IPS DF 6.9 (cell line): ENCODE measurements around the gene WIZ.

Experiments used
- DNase-seq: peaks from one replicate; pipeline ENCODE4 v3.0.0-alpha.2; 2013; ENCODE audit warnings: low read depth, low spot score
- H3K27ac ChIP-seq: one replicate; pipeline ENCODE4 v1.5.1; 2013; ENCODE audit warnings: low read length, control low read depth
- H3K27me3 ChIP-seq: 2 replicates; pipeline ENCODE4 v1.6.1; 2013; ENCODE audit warnings: mild to moderate bottlenecking, low read length; ENCODE audit not compliant: control insufficient read depth, insufficient read depth
- H3K36me3 ChIP-seq: 2 replicates; pipeline ENCODE4 v1.6.1; 2013; ENCODE audit warnings: low read length; ENCODE audit not compliant: control insufficient read depth, insufficient read depth
- H3K4me1 ChIP-seq: 2 replicates; pipeline ENCODE4 v1.6.1; 2013; ENCODE audit warnings: low read length; ENCODE audit not compliant: control insufficient read depth, insufficient read depth
- H3K4me3 ChIP-seq: 2 replicates; pipeline ENCODE4 v1.5.1; 2013; ENCODE audit warnings: mild to moderate bottlenecking, low read length
- H3K9me3 ChIP-seq: 2 replicates; pipeline ENCODE4 v1.6.1; 2013; ENCODE audit warnings: low read length, inconsistent platforms; ENCODE audit not compliant: control insufficient read depth, insufficient read depth
- WGBS: extraction: QIAGEN DNeasy Blood & Tissue Kit; methylation state at CpG from one replicate; pipeline ENCODE4 v1.1.7; 2013; ENCODE audit warnings: mixed read lengths, missing lambda C conversion rate; ENCODE audit not compliant: insufficient read length, insufficient coverage; 5-methylcytosine and 5-hydroxymethylcytosine counted together

WIZ gene

GRCh38 chr19:15444505-15445226 is 5.1 kb downstream of the WIZ start:
- Histone ChIP-seq H3K27ac (no peak overlapping the region), H3K9me3 (no peaks in the 10 kb centered on the region), H3K27me3 (no peaks in the 10 kb centered on the region), H3K4me3 (no peak overlapping the region), H3K36me3 (no peaks in the 10 kb centered on the region), H3K4me1 (peaks cover 3% of the 10 kb centered on the region)
- no CpG with 5 or more reads among the region's 15 CpGs for WGBS
- no peak for DNase-seq

DNA sequence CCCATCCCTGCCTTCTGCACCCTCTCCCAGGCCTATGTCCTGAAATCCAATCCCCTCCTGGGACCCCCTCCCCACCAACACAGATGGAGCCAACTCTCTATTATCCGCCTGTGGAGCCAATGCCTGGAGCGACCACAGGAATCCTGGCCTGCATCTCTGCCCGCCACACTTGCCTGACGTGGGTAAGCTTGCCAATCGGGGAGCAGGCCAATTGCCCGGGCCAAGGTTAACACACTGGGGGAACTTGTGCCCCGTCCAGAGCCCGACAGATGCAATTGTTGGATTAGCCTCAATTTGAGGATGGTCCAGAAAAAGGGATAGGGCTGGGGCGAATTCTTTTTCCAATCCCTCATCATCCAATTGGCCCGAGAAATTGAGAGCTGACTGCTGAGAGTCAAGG is 5.9 kb downstream of the WIZ start:
- no peak overlapping the region for H3K27ac ChIP-seq
- H3K27me3 ChIP-seq, result no peaks in the 10 kb centered on the region
- H3K36me3 ChIP-seq, result no peaks in the 10 kb centered on the region
- H3K4me1 ChIP-seq, result peaks cover 3% of the 10 kb centered on the region
- H3K9me3 ChIP-seq, result no peaks in the 10 kb centered on the region
- no CpG with 5 or more reads among the region's 10 CpGs for WGBS
- no peak for DNase-seq
- no peak overlapping the region for H3K4me3 ChIP-seq

- no peaks in the 10 kb centered on the region; the same call in none of the 2 replicates for H3K4me1 ChIP-seq
- DNase-seq, result no peak
- no peaks in the 10 kb centered on the region for H3K9me3 ChIP-seq
- no peaks in the 10 kb centered on the region for H3K36me3 ChIP-seq
- H3K27me3 ChIP-seq, result no peaks in the 10 kb centered on the region
- WGBS, result no CpG with 5 or more reads among the region's 3 CpGs
- H3K27ac ChIP-seq, result no peak overlapping the region
- no peak overlapping the region for H3K4me3 ChIP-seq
These were observed 6.4 kb downstream of the WIZ start for GRCh38 chr19:15443325-15443724.

- Histone ChIP-seq H3K4me3 (no peak overlapping the region), H3K36me3 (no peaks in the 10 kb centered on the region), H3K9me3 (no peaks in the 10 kb centered on the region), H3K27me3 (no peaks in the 10 kb centered on the region), H3K4me1 (no peaks in the 10 kb centered on the region; the same call in 1 of the 2 replicates), H3K27ac (no peak overlapping the region)
- no peak for DNase-seq
- WGBS, result no CpG with 5 or more reads among the region's 13 CpGs
These were observed 7.4 kb downstream of the WIZ start for GRCh38 chr19:15442142-15442920.

GRCh38 chr19:15441317-15441716 is 8.4 kb downstream of the WIZ start:
- no peaks in the 10 kb centered on the region for H3K27me3 ChIP-seq
- WGBS, result no CpG with 5 or more reads among the region's 3 CpGs
- no peaks in the 10 kb centered on the region for H3K9me3 ChIP-seq
- no peak overlapping the region for H3K4me3 ChIP-seq
- H3K27ac ChIP-seq, result no peak overlapping the region
- H3K4me1 ChIP-seq, result no peaks in the 10 kb centered on the region; the same call in 1 of the 2 replicates
- DNase-seq, result no peak
- no peaks in the 10 kb centered on the region for H3K36me3 ChIP-seq

GRCh38 chr19:15439821-15440641 is 9.7 kb downstream of the WIZ start:
- no peak overlapping the region for H3K27ac ChIP-seq
- no peaks in the 10 kb centered on the region for H3K9me3 ChIP-seq
- no peaks in the 10 kb centered on the region; the same call in 1 of the 2 replicates for H3K4me1 ChIP-seq
- no CpG with 5 or more reads among the region's 38 CpGs for WGBS
- H3K27me3 ChIP-seq, result no peaks in the 10 kb centered on the region
- no peak for DNase-seq
- no peaks in the 10 kb centered on the region for H3K36me3 ChIP-seq
- H3K4me3 ChIP-seq, result no peak overlapping the region

DNA sequence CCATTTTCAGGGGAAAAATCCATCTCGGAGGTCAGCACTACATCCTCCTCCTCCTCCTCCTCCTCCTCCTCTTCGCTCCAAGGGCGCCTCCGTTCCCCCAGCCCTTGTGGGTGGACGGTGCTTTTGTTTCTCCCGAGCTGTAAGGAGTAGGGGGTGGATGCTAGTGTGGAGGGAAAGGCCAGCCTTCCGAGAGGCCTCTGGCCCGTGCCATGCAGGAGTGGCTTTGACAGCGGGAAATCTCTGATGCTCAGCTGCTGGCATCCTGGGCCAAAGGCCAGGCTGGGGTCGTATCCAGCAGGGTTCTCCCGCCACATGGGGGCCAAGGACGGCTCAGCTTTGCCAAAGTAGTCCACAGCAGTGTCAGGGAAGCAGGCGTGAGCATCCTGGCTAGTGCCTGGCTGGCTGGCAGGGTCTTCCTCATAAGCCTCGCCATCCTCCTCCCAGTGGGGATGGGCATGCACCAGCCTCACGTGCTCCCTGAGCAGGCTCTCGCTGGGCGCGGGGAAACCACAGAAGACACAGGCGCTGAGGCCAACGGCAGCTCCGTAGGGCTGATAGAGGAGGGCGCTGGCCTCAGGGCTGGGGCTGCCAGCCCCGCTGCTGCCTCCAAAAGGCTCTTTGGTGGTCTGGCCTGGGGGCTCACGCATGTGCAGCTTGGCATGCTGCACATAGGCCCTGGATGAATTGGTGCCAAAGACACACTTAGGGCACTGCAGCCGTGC is 10.5 kb downstream of the WIZ start:
- Histone ChIP-seq H3K36me3 (no peaks in the 10 kb centered on the region), H3K4me3 (no peak overlapping the region; the same call in 1 of the 2 replicates), H3K27ac (no peak overlapping the region), H3K9me3 (no peaks in the 10 kb centered on the region), H3K27me3 (no peaks in the 10 kb centered on the region), H3K4me1 (no peaks in the 10 kb centered on the region; the same call in 1 of the 2 replicates)
- no CpG with 5 or more reads among the region's 25 CpGs for WGBS
- no peak for DNase-seq

- Histone ChIP-seq H3K4me1 (no peaks in the 10 kb centered on the region; the same call in 1 of the 2 replicates), H3K27ac (no peak overlapping the region), H3K36me3 (no peaks in the 10 kb centered on the region), H3K9me3 (no peaks in the 10 kb centered on the region), H3K27me3 (no peaks in the 10 kb centered on the region), H3K4me3 (no peak overlapping the region)
- WGBS, result no CpG with 5 or more reads among the region's 27 CpGs
- DNase-seq, result no peak
These were observed 11.2 kb downstream of the WIZ start for GRCh38 chr19:15438577-15438976.

- no CpG with 5 or more reads among the region's 2 CpGs for WGBS
- Histone ChIP-seq H3K4me1 (peaks cover 1% of the 10 kb centered on the region), H3K36me3 (no peaks in the 10 kb centered on the region), H3K4me3 (no peak overlapping the region), H3K9me3 (no peaks in the 10 kb centered on the region), H3K27me3 (no peaks in the 10 kb centered on the region), H3K27ac (no peak overlapping the region)
- no peak for DNase-seq
These were observed 11.6 kb downstream of the WIZ start for GRCh38 chr19:15438124-15438496.
